ENCODE results near the gene EEF1AKMT4.

- TF ChIP-seq CHD1 (IDR thresholded peaks at IDR 0.05; ENCODE audit: low read depth, low read length) (no peak), CTCF (conservative IDR thresholded peaks at IDR 0.05; ENCODE audit: low read depth, low read length) (no peak), POLR2A (IDR thresholded peaks at IDR 0.05; ENCODE audit: low read depth, low read length) (no peak), ELK1 (IDR thresholded peaks at IDR 0.05; ENCODE audit: borderline replicate concordance, low read depth, low read length) (no peak), FOS (IDR thresholded peaks at IDR 0.05; ENCODE audit: low read depth, low read length) (no peak), MXI1 (IDR thresholded peaks at IDR 0.05; ENCODE audit: borderline replicate concordance, low read depth, low read length) (no peak), RFX5 (IDR thresholded peaks at IDR 0.05; ENCODE audit: low read depth, low read length) (no peak)
Measured at GRCh38 chr3:184257083-184257915, 7.8 kb downstream of the EEF1AKMT4 start.

Data from IMR-90 (cell line).